ENCODE results near the gene DAPP1.

- TF ChIP-seq EZH2 (IDR thresholded peaks at IDR 0.05; ENCODE audit: insufficient read depth, poor library complexity, severe bottlenecking), result no peak
- no peak for TF ChIP-seq EZH2phosphoT487 (IDR thresholded peaks at IDR 0.05; ENCODE audit: insufficient read depth, low read depth)
Measured at GRCh38 chr4:99826016-99826415, 9.4 kb downstream of the DAPP1 start.

Data from GM23248 (cell line).